T-helper 2 cell (primary cell): ENCODE results near the gene ROBO1.

Experiments used
- DNase-seq, 5 experiments: peaks; one replicate each; pipeline versions ENCODE4 v3.0.0 to v3.0.0-alpha.2; 2012 to 2022

The ROBO1 gene

DNA sequence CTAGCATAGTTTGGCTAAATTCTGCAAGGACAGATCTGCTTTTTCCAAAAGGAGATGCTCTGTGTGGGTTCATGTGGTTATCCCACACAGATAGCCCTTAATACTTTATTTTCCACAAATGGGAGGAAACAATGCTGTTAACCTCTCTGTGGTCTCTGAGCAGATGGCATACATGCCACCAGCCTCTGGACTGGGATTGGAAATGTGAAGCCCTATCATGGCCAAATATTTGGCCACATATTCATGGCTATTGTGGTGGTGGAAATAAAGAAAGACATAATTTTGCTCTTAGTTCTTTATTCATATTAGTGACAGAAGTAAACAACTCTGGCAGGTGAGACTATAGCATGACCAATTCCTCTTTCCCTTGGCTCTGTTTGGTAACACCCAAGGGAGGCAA lies 726.2 kb downstream of the ROBO1 start:
- no peak for DNase-seq

- DNase-seq: no peak
Observed at GRCh38 chr3:79040701-79041100, 727.1 kb downstream of the ROBO1 start.

DNA sequence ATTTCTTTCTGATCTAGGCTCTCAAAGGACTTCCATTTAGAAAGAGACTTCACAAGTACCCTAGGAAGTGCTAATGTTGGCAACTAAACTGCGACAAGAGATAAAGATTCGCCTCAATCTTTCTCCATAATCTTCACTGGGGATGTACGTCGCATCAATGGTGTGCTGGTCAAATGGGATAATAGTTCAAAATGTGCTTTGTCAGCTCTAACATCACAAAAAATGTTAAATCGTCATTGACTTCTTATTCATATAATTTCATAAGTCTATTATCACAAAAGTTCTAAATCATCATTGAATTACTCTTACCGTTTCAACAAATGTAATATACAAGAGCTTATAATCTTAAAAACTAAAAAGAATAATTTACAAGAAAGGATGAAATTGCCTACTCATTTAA lies 727.7 kb downstream of the ROBO1 start:
- no peak for DNase-seq

DNA sequence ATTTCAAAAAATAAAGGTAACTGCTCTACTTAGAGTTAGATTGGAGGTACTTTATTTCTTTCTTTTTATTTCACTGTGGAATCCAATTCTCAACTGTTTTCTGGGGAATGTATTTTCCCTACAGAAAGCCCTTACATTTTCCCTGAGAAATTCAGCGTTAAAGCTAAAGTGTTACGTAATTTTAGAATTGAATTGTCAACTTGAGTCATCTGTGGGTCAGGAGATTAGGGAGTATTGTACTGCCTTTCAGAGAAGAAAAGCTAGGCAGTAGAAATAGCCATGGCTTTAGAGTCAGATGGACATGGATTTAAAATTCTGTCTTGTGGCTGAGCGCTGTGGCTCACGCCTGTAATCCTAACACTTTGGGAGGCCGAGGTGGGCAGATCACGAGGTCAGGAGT lies 728.6 kb downstream of the ROBO1 start:
- no peak for DNase-seq

- DNase-seq: no peak
Observed at GRCh38 chr3:79038636-79039035, 729.2 kb downstream of the ROBO1 start.

- DNase-seq: no peak
Observed at GRCh38 chr3:79038057-79038456, 729.7 kb downstream of the ROBO1 start.

DNA sequence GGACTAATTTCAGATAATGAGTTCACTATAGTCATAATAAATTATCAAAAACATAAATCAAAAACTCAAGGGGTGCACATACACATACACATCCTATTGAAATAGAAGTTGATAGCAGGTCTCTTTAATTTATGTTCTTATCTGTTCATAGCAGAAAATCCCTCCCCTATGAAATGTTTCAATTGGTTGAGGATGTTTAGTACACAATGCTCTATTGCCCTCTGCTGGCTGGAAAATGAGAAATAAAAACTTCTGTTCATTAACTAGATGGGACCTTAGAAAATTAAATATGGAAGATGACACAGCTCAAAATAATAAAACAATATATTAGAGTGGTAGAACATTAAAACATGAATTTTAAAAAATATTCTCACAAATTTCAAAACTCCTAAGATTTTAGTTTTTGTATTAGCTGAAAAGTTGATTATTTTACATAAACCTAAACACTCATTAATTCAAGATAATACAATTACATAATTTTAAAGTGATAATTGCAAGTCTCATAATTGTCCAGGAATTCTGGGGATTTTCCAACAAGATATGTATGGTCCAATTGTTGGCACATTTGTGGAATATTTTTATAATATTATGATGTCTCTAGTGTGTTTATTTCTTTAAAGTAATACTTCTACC lies 735.0 kb downstream of the ROBO1 start:
- peak in 1 of 5 experiments; percentile 16 for DNase-seq

- no peak for DNase-seq
Observed at GRCh38 chr3:79030157-79030556, 737.6 kb downstream of the ROBO1 start.

GRCh38 chr3:79028916-79029315 lies 738.9 kb downstream of the ROBO1 start:
- no peak for DNase-seq

- no peak for DNase-seq
Observed at GRCh38 chr3:79027593-79027992, 740.2 kb downstream of the ROBO1 start.

- DNase-seq: no peak
Observed at GRCh38 chr3:79019924-79020173, 747.9 kb downstream of the ROBO1 start.

DNA sequence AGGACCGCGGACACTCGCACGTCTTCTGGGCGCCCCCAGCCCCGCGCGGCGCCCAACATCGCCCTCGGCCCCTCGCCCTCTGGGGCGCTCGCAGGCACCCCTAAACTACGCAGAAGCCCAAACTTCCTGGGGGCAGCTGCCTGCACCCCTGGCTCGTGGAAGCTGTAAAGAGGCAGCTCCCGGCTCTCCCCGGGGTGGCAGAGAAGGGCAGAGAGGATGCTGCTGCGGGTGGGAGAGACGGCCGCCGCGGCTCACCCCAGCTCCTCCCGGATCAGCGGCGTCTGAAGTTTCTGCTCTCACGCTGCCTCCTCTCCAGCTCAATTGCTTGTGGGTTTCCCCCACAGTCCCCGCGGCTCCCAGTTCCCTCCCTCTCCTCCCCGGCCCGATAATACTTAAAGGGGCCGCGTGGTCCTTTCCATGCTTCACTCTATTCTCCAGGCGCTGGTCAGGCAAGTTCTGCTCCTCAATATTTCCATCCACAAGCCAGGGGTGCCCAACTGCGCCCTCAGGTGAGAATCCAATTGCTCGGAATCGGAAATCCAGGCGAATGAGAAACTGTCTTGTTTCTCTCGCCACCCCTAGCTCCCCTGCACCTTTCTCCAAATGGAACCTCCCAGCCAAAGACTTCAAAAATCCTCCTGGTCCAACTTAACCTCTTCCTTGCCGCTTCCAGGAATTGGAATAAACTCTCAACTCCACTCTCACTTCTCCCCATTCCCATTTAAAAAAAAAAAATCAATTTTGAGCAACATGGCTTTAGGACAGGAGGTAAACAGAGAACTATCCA lies 748.5 kb downstream of the ROBO1 start:
- no peak for DNase-seq

GRCh38 chr3:79018671-79019136 lies 749.1 kb downstream of the ROBO1 start:
- peak in 1 of 5 experiments; percentile 20 for DNase-seq

- no peak for DNase-seq
Observed at GRCh38 chr3:79018265-79018664, 749.5 kb downstream of the ROBO1 start.

- no peak for DNase-seq
Observed at GRCh38 chr3:79016587-79017376, 751.0 kb downstream of the ROBO1 start.

DNA sequence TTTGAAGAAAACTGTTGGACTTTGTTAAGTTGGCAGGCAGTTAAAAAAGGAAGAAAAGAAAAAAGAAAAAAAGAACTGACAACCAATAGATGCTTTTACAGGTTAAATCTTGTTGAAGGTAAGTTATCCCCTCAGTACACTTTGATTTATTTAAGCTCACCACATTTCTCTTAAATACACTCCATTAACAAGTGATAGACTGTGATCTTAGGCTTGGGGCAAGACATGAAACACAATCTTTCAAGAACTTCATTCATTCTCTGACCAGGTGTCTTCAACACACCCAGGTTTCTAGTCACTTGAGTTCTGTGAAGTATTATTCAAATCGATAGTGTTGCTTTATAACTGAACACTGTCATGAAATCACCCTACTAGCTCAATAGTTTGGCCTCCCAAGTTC lies 751.9 kb downstream of the ROBO1 start:
- no peak for DNase-seq

GRCh38 chr3:79012946-79013362 lies 754.8 kb downstream of the ROBO1 start:
- DNase-seq: no peak

- DNase-seq: no peak
Observed at GRCh38 chr3:79012530-79012913, 755.3 kb downstream of the ROBO1 start.

DNA sequence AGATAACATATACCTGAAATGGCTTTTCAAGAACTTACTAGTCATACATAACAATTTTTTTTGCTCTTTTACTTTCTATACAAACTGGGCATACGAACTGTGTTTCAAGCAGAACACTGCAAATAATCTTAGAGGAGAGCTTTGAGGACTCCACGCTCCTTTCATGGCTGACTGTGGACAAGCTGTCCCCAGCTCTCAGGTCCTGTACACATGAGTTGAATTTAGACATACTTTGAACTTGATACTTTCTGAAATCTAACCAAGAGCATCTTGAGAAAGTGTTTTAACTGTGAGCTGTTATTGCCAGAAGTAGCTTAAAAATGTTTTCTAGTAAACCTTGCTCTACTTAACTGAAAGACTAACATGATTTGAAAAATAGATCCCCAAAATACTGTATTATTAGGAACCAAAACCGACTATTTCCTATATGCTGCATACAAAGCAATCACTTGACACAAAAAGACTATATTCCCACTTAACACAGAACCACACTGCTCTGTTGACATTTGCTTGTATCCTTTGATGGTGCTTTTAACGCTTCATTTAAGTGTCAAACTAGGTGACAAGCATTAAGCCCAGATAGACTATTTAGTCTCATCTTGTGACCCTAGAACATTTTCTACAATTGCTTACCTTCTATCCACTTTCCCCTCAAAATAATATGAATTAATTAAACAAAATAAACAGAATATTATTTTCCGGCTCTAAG lies 755.8 kb downstream of the ROBO1 start:
- no peak for DNase-seq

DNA sequence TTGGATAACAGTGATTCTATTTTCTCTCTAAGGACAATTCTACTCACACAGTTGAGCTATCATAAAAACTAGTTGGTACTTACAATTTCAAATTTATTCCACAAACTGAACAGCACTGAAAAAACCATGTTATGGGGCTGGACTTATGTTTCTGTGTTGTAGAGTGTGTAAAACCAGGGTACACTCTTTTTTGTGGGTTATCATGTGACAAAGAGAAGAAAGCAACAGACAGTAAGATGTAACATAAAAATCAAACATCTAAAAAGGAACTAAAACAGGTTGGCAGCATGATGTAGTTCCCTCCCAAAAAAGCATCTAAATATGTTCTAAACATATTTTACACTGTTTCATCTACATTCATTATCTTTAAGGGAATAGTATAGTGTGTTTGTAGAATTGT lies 757.9 kb downstream of the ROBO1 start:
- no peak for DNase-seq

DNA sequence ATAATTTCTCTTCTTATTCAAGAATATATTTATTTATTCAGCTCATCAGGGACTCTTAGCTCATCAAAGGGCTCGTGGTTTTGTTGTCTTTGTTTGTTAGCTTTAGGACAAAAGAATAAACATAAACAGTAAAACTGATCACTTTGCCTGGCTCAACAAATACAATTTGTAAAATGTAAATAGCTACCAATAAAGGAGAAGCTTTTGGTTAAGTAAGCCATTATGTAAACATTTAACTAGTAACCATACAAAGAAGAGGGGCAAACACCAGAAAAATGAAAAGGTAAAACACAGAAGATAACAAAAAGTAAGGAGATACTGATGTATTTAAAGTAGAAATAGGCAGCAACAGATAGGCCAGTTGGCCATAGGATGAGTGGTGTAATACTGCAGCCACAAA lies 761.7 kb downstream of the ROBO1 start:
- no peak for DNase-seq

DNA sequence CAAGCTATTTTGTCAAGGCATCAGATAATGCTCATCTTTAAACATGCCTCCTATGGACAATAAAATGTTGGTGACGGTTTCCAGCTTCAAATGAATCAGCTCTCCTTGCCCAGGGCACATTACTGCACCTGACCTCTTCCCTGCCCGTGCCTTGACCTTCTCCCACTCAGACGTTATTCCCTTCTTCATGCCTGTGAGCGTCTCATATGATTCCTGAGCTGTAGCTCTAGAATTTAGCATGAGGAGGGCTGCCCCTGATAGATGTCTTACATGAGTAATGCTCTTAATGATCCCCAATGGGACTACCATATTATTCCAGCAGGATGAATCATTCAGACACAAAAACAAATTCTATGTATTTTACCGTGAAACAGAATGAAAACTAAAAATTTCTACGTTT lies 762.7 kb downstream of the ROBO1 start:
- no peak for DNase-seq

DNA sequence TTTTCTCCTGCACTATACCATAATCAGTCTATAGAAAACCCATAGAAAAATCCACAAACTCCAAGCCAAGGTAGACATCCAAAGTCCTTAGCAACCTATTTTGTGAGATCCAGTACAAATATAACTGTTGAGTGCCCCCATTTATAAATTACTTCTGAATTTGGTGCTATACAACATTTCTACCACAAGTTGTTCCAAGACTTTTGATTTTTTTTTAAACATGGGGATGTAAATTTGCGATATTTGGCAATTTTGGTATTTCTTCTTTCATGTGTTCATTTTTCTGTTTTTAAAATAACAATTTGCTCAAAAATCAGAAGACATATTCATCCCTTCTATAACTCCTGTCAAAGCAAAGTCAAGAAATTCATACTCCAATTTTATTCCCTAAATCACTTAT lies 763.8 kb downstream of the ROBO1 start:
- no peak for DNase-seq
